Testis (tissue), 2 donors: ENCODE data around the gene RSKR.

Experiments used
- POLR2A ChIP-seq: fragments of 450-650 bp; IDR thresholded peaks from one replicate; pipeline ENCODE4 v1.6.1; 2017; ENCODE audit warnings: antibody characterized with exemption, mild to moderate bottlenecking, moderate library complexity
- TF ChIP-seq, protein P1 (sequence below), 3 experiments: fragments of 450-650 bp in 2 of 3; fragments of 200-600 bp in 1 of 3; sonication (generic) in 1 of 3; IDR thresholded peaks; one replicate each; pipeline ENCODE4 v1.5.1; 2016 to 2019; ENCODE audit warnings: antibody characterized with exemption in 3 of 3, mild to moderate bottlenecking in 2 of 3, moderate library complexity in 1 of 3

DNA sequence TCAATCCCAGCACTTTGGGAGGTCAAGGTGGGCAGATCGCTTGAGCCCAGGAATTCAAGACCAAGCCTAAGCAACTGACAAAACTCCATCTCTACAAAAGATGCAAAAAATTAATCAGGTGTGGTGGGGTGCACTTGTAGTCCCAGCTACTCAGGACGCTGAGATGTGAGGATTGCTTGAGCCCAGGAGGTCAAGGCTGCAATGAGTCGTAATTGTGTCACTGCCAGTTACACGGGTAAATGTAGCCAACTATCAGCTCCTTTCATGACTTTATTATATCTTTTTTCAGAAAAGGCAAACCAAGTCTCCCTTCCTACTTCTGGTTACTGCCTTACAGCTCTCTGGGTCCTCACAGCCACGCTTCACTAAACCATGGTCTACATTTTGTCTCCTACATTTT is 43.8 kb upstream of the RSKR start:
- TF ChIP-seq, protein P1, sequence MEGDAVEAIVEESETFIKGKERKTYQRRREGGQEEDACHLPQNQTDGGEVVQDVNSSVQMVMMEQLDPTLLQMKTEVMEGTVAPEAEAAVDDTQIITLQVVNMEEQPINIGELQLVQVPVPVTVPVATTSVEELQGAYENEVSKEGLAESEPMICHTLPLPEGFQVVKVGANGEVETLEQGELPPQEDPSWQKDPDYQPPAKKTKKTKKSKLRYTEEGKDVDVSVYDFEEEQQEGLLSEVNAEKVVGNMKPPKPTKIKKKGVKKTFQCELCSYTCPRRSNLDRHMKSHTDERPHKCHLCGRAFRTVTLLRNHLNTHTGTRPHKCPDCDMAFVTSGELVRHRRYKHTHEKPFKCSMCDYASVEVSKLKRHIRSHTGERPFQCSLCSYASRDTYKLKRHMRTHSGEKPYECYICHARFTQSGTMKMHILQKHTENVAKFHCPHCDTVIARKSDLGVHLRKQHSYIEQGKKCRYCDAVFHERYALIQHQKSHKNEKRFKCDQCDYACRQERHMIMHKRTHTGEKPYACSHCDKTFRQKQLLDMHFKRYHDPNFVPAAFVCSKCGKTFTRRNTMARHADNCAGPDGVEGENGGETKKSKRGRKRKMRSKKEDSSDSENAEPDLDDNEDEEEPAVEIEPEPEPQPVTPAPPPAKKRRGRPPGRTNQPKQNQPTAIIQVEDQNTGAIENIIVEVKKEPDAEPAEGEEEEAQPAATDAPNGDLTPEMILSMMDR (IDR thresholded peaks at IDR 0.05), result no peak
- no peak for TF ChIP-seq POLR2A
